ENCODE results near the gene GPR107. TPM values are rescaled to one million over a fixed set of nuclear protein-coding genes. Genes with fewer than 3 reads are reported as not detected.

The GPR107 gene
- total RNA-seq, 1 experiment from 2014 or later, result 47.1 TPM

DNA sequence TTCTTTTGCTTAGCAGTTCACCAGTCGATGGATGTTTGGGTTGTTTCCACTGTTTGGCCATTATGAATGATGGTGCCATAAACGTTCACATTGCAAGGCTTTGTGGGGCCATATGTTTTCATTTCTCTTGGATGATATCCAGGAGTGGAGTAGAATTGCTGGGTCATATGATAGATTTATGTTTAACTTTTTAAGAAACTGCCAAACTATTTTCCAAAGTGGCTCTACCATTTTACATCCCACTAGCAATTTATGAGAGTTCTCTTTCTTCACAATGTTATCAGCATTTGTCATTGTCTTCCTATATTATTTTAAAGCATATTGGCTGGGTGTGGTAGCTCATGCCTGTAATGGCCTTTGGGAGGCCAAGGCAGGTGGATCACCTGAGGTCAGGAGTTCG, 5.2 kb downstream of the GPR107 start:
- ChIA-PET CTCF (no interaction called here), POLR2A (ENCODE audit: low non-redundant PET) (no interaction called here)
- Histone ChIP-seq H3K9me3 (ENCODE audit: low read depth, low read length, poor library complexity, severe bottlenecking) (no peaks in the 10 kb centered on the region), H3K4me3 (ENCODE audit: low read depth, low read length, poor library complexity, severe bottlenecking) (no peak overlapping the region), H3K36me3 (ENCODE audit: insufficient read depth, low read length, poor library complexity, severe bottlenecking) (peaks cover 6% of the 10 kb centered on the region), H3K27ac (ENCODE audit: low read depth, low read length, poor library complexity, severe bottlenecking) (no peak overlapping the region), H3K27me3 (replicated peaks; ENCODE audit: insufficient read depth, low read depth, low read length, poor library complexity) (no peaks in the 10 kb centered on the region), H3K4me1 (ENCODE audit: insufficient read depth, low read length, poor library complexity, severe bottlenecking) (no peaks in the 10 kb centered on the region)
- no peak for DNase-seq (ENCODE audit: low spot score)
- BruUV-seq (replicated peaks), result no TSS peak
- intact Hi-C loops (cut with micrococcal nuclease; ENCODE audit: unreplicated experiment), result no loop called here
- no peak for TF ChIP-seq EZH2 (IDR thresholded peaks at IDR 0.05; ENCODE audit: borderline replicate concordance, low read depth, low read length, poor library complexity, severe bottlenecking)
- TF ChIP-seq, protein P1, sequence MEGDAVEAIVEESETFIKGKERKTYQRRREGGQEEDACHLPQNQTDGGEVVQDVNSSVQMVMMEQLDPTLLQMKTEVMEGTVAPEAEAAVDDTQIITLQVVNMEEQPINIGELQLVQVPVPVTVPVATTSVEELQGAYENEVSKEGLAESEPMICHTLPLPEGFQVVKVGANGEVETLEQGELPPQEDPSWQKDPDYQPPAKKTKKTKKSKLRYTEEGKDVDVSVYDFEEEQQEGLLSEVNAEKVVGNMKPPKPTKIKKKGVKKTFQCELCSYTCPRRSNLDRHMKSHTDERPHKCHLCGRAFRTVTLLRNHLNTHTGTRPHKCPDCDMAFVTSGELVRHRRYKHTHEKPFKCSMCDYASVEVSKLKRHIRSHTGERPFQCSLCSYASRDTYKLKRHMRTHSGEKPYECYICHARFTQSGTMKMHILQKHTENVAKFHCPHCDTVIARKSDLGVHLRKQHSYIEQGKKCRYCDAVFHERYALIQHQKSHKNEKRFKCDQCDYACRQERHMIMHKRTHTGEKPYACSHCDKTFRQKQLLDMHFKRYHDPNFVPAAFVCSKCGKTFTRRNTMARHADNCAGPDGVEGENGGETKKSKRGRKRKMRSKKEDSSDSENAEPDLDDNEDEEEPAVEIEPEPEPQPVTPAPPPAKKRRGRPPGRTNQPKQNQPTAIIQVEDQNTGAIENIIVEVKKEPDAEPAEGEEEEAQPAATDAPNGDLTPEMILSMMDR (conservative IDR thresholded peaks at IDR 0.05; ENCODE audit: low read depth, low read length), result no peak

DNA sequence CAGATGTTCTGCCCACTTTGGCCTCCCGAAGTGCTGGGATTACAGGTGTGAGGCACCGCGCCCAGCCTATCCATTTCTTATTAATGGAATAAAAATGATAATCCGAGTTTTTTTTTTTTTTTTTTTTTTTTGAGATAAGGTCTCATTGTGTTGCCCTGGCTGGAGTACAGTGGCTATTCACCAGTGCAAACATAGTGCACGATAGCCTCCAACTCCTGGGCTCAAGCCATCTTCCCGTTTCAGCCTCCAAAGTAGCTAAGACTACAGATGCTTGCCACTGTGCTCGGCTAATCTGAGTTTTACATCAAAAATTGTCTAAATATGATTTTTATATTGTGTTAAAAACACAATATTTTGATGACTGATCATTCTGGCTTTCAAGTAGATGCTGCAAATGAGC, 6.6 kb downstream of the GPR107 start:
- DNase-seq (ENCODE audit: low spot score), result no peak
- H3K36me3 ChIP-seq (ENCODE audit: insufficient read depth, low read length, poor library complexity, severe bottlenecking), result peaks cover 6% of the 10 kb centered on the region
- BruUV-seq (replicated peaks), result no TSS peak
- TF ChIP-seq, protein P1 (conservative IDR thresholded peaks at IDR 0.05; ENCODE audit: low read depth, low read length), result no peak
- TF ChIP-seq EZH2 (IDR thresholded peaks at IDR 0.05; ENCODE audit: borderline replicate concordance, low read depth, low read length, poor library complexity, severe bottlenecking), result no peak
- ChIA-PET CTCF (no interaction called here), POLR2A (ENCODE audit: low non-redundant PET) (no interaction called here)
- no peak overlapping the region for H3K27ac ChIP-seq (ENCODE audit: low read depth, low read length, poor library complexity, severe bottlenecking)
- no peaks in the 10 kb centered on the region for H3K27me3 ChIP-seq (replicated peaks; ENCODE audit: insufficient read depth, low read depth, low read length, poor library complexity)
- H3K4me3 ChIP-seq (ENCODE audit: low read depth, low read length, poor library complexity, severe bottlenecking), result no peak overlapping the region
- no peaks in the 10 kb centered on the region for H3K9me3 ChIP-seq (ENCODE audit: low read depth, low read length, poor library complexity, severe bottlenecking)
- H3K4me1 ChIP-seq (ENCODE audit: insufficient read depth, low read length, poor library complexity, severe bottlenecking), result no peaks in the 10 kb centered on the region
- intact Hi-C loops (cut with micrococcal nuclease; ENCODE audit: unreplicated experiment), result no loop called here

DNA sequence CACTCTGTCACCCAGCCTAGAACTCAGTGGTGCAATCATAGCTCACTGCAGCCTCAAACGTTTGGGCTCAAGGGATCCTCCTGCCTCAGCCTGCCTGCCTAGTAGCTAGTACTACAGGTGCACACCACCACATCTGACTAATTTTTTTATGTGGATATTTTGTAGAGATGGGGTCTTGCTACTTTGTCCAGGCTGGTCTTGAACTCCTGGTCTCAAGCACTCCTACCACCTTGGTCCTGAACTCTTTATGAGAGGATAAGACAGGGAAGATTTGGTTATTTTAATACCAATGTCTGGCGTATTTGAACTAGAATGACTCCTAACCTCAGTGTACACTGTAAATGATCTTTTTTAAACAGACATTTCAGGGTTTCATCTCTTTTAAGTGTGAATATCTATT, 9.0 kb downstream of the GPR107 start:
- BruUV-seq (replicated peaks), result no TSS peak
- no peak overlapping the region for H3K4me3 ChIP-seq (ENCODE audit: low read depth, low read length, poor library complexity, severe bottlenecking)
- CTCF ChIA-PET, result no interaction called here
- DNase-seq (ENCODE audit: low spot score), result no peak
- intact Hi-C loops (cut with micrococcal nuclease; ENCODE audit: unreplicated experiment), result no loop called here
- H3K27ac ChIP-seq (ENCODE audit: low read depth, low read length, poor library complexity, severe bottlenecking), result no peak overlapping the region
- H3K4me1 ChIP-seq (ENCODE audit: insufficient read depth, low read length, poor library complexity, severe bottlenecking), result no peaks in the 10 kb centered on the region
- peaks cover 6% of the 10 kb centered on the region for H3K36me3 ChIP-seq (ENCODE audit: insufficient read depth, low read length, poor library complexity, severe bottlenecking)
- H3K9me3 ChIP-seq (ENCODE audit: low read depth, low read length, poor library complexity, severe bottlenecking), result no peaks in the 10 kb centered on the region
- H3K27me3 ChIP-seq (replicated peaks; ENCODE audit: insufficient read depth, low read depth, low read length, poor library complexity), result no peaks in the 10 kb centered on the region
- TF ChIP-seq, protein P1 (conservative IDR thresholded peaks at IDR 0.05; ENCODE audit: low read depth, low read length), result no peak
- TF ChIP-seq EZH2 (IDR thresholded peaks at IDR 0.05; ENCODE audit: borderline replicate concordance, low read depth, low read length, poor library complexity, severe bottlenecking), result no peak
- POLR2A ChIA-PET (ENCODE audit: low non-redundant PET), result no interaction called here
